ENCODE data around the gene RBBP4. TPM values are rescaled to one million over a fixed set of nuclear protein-coding genes. Genes with fewer than 3 reads are reported as not detected.

Gene RBBP4
- total RNA-seq, 4 donors from 2014 or later: 50.0 to 92.3 (median 53.0) TPM

GRCh38 chr1:32724678-32725614, 73.9 kb downstream of the RBBP4 start:
- intact Hi-C loops (cut with DNase I; ENCODE audit: low total_unique reads): no loop called here
- Histone ChIP-seq H3K9me3 (no peaks in the 10 kb centered on the region), H3K4me3 (no peak overlapping the region), H3K27me3 (no peaks in the 10 kb centered on the region), H3K36me3 (no peaks in the 10 kb centered on the region), H3K27ac (no peak overlapping the region), H3K4me1 (peaks cover 5 to 8% of the 10 kb centered on the region in 2 donors)
- ATAC-seq: peak; percentile 49 to 69
- DNase-seq: peak in 1 of 2 donors; percentile 29
- in situ Hi-C loops (cut with MboI; ENCODE audit: low sequenced_read_pairs in 4 of 4): no loop called here
- TF ChIP-seq CTCF (IDR thresholded peaks at IDR 0.05 in 4 of 5, conservative IDR thresholded peaks at IDR 0.05 in 1 of 5) (no peak), POLR2A (IDR thresholded peaks at IDR 0.05) (no peak)

- Histone ChIP-seq H3K27me3 (no peaks in the 10 kb centered on the region), H3K36me3 (no peaks in the 10 kb centered on the region), H3K4me3 (no peak overlapping the region), H3K27ac (no peak overlapping the region), H3K9me3 (no peaks in the 10 kb centered on the region), H3K4me1 (peaks cover 5 to 8% of the 10 kb centered on the region in 2 donors)
- DNase-seq (no peak), ATAC-seq (no peak)
- no peak for TF ChIP-seq CTCF (IDR thresholded peaks at IDR 0.05 in 4 of 5, conservative IDR thresholded peaks at IDR 0.05 in 1 of 5)
- TF ChIP-seq POLR2A (IDR thresholded peaks at IDR 0.05): no peak
- intact Hi-C loops (cut with DNase I; ENCODE audit: low total_unique reads): no loop called here
- in situ Hi-C loops (cut with MboI; ENCODE audit: low sequenced_read_pairs in 4 of 4): no loop called here
Measured at GRCh38 chr1:32725615-32725982, 74.6 kb downstream of the RBBP4 start.

GRCh38 chr1:32727876-32728275, 76.9 kb downstream of the RBBP4 start:
- ATAC-seq: no peak
- no peak for TF ChIP-seq CTCF (IDR thresholded peaks at IDR 0.05 in 4 of 5, conservative IDR thresholded peaks at IDR 0.05 in 1 of 5)
- TF ChIP-seq POLR2A (IDR thresholded peaks at IDR 0.05): no peak
- Histone ChIP-seq H3K4me3 (no peak overlapping the region), H3K27me3 (no peaks in the 10 kb centered on the region), H3K27ac (no peak overlapping the region), H3K4me1 (peaks cover 5 to 8% of the 10 kb centered on the region in 2 donors), H3K36me3 (no peaks in the 10 kb centered on the region), H3K9me3 (no peaks in the 10 kb centered on the region)
- intact Hi-C loops (cut with DNase I; ENCODE audit: low total_unique reads) (no loop called here), in situ Hi-C loops (cut with MboI; ENCODE audit: low sequenced_read_pairs in 4 of 4) (no loop called here)
- no peak for DNase-seq

GRCh38 chr1:32728413-32729077, 77.5 kb downstream of the RBBP4 start:
- no peaks in the 10 kb centered on the region for H3K27me3 ChIP-seq
- H3K36me3 ChIP-seq: no peaks in the 10 kb centered on the region
- no peaks in the 10 kb centered on the region for H3K9me3 ChIP-seq
- in situ Hi-C loops (cut with MboI; ENCODE audit: low sequenced_read_pairs in 4 of 4) (no loop called here), intact Hi-C loops (cut with DNase I; ENCODE audit: low total_unique reads) (no loop called here)
- peaks cover 5 to 8% of the 10 kb centered on the region in 2 donors for H3K4me1 ChIP-seq
- ATAC-seq (no peak), DNase-seq (no peak)
- no peak overlapping the region for H3K4me3 ChIP-seq
- TF ChIP-seq POLR2A (IDR thresholded peaks at IDR 0.05): no peak
- TF ChIP-seq CTCF (IDR thresholded peaks at IDR 0.05 in 4 of 5, conservative IDR thresholded peaks at IDR 0.05 in 1 of 5): no peak
- no peak overlapping the region for H3K27ac ChIP-seq

Measured in gastrocnemius medialis (tissue), 4 donors.